Measurements from ENCODE around the gene SMURF1. TPM values are rescaled to one million over a fixed set of nuclear protein-coding genes. Genes with fewer than 3 reads are reported as not detected.

SMURF1 gene
- total RNA-seq, 4 donors from 2014 or later = 25.3 to 47.5 (median 36.5) TPM

DNA sequence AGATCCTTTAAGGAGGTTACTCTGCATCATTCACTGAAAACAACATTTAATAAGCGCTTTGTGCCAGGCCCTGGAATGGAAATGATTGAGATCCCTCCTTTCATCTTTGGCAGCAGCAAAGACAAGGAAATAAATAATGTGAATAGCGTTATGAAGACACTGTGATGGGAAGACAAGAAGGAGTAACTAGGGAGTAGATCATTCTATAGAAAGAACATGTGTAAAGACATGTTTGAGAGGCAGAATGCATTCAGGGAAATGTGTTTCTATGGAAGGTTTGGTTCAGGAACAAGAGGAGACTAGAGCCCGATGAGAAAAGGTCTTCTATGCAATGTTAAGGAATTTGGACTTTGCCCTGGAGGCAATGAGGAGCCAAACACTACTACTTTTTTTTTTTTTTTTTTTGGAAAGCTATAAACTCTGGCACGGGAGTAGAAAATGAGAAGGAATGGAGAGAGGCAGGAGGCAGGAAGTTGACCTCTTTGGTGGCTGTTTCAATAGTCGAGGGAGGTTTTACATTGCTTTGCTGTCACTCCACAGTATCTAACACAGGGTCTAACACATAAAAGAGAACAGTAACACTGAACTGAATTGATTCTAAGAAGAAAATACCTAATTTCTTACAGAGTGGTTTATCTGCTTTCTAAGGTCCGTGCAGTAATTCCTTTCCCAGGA lies 44.9 kb downstream of the SMURF1 start:
- no peak for DNase-seq
- Histone ChIP-seq H3K4me1 (peaks cover 17 to 44% (median 26%) of the 10 kb centered on the region in 4 donors), H3K27ac (peak overlapping the region; percentile 55 to 67 (median 64)), H3K27me3 (no peaks in the 10 kb centered on the region), H3K9me3 (peaks cover 0 to 4% of the 10 kb centered on the region in 2 donors), H3K36me3 (no peaks in the 10 kb centered on the region), H3K4me3 (no peak overlapping the region)
- 33 to 43% methylated on average over 6 of the region's 6 CpGs for WGBS, 2 donors (ENCODE audit: low coverage in 1 of 2)
- in situ Hi-C loops (cut with MboI; ENCODE audit: low pct_ligation_motif_present in 1 of 4, low pct_unique_long_range_greater_than_20kb in 1 of 4, low sequenced_read_pairs in 3 of 4) = no loop called here
- no peak for TF ChIP-seq POLR2AphosphoS5 (IDR thresholded peaks at IDR 0.05)
- no peak for TF ChIP-seq POLR2A (IDR thresholded peaks at IDR 0.05)
- TF ChIP-seq, protein P1, sequence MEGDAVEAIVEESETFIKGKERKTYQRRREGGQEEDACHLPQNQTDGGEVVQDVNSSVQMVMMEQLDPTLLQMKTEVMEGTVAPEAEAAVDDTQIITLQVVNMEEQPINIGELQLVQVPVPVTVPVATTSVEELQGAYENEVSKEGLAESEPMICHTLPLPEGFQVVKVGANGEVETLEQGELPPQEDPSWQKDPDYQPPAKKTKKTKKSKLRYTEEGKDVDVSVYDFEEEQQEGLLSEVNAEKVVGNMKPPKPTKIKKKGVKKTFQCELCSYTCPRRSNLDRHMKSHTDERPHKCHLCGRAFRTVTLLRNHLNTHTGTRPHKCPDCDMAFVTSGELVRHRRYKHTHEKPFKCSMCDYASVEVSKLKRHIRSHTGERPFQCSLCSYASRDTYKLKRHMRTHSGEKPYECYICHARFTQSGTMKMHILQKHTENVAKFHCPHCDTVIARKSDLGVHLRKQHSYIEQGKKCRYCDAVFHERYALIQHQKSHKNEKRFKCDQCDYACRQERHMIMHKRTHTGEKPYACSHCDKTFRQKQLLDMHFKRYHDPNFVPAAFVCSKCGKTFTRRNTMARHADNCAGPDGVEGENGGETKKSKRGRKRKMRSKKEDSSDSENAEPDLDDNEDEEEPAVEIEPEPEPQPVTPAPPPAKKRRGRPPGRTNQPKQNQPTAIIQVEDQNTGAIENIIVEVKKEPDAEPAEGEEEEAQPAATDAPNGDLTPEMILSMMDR (IDR thresholded peaks at IDR 0.05) = no peak
- no peak for TF ChIP-seq EP300 (IDR thresholded peaks at IDR 0.05; ENCODE audit: low read depth)
- intact Hi-C loops (cut with DNase I; ENCODE audit: low total_unique reads) = no loop called here

DNA sequence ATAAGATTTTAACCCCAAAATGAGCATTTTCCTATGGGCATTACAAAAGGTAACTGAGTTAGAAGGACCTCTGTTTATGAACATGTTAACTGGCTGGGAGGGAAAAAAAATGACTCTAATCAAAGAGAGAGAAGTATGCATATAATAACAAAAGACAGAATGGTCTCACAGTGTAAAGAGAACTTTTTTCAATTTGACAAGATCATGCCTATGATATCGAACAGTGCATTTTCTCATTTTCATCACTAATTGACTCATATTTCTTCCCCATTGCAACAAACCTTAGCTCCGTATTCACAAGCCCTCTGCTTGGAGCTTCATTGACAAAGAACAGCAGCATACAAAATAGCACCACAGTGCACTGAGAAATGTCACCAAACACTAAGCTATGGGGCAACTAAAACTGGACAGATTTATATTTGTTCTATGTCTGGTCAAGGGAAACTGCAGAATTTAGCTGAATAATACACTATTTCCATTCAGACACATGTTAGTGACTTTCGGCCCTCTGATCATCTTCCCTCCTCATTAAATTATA lies 45.6 kb downstream of the SMURF1 start:
- no peak for DNase-seq
- Histone ChIP-seq H3K36me3 (no peaks in the 10 kb centered on the region), H3K27me3 (no peaks in the 10 kb centered on the region), H3K4me3 (no peak overlapping the region), H3K27ac (peak overlapping the region; percentile 54 to 67 (median 64)), H3K4me1 (peaks cover 15 to 44% (median 26%) of the 10 kb centered on the region in 4 donors), H3K9me3 (peaks cover 0 to 4% of the 10 kb centered on the region in 2 donors)
- TF ChIP-seq EP300 (IDR thresholded peaks at IDR 0.05; ENCODE audit: low read depth) (no peak), POLR2A (IDR thresholded peaks at IDR 0.05) (no peak), POLR2AphosphoS5 (IDR thresholded peaks at IDR 0.05) (no peak)
- TF ChIP-seq, protein P1 (IDR thresholded peaks at IDR 0.05) = no peak
- 53 to 67% methylated on average over 3 of the region's 3 CpGs for WGBS, 2 donors (ENCODE audit: low coverage in 1 of 2)
- in situ Hi-C loops (cut with MboI; ENCODE audit: low pct_ligation_motif_present in 1 of 4, low pct_unique_long_range_greater_than_20kb in 1 of 4, low sequenced_read_pairs in 3 of 4) = no loop called here
- intact Hi-C loops (cut with DNase I; ENCODE audit: low total_unique reads) = no loop called here

DNA sequence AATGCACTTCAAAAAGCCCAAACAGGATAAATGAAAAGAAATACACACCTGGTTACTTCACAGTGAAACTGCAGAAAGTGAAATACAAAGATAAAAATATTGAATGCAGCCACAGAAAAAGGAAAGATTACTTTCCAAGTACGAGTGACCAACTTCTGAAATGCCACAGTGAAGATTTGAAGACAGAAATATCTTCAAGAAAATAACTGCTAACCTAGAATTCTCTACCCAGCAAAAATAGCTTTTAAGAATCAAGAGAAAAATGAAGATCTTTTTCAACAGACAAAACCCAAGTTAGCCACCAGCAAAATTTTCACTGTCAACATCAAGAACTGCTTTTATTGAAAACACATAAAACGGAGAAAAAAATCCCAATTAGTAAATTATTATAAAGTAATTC lies 46.2 kb downstream of the SMURF1 start:
- peaks cover 10 to 39% (median 25%) of the 10 kb centered on the region in 4 donors for H3K4me1 ChIP-seq
- TF ChIP-seq, protein P1 (IDR thresholded peaks at IDR 0.05) = no peak
- TF ChIP-seq POLR2AphosphoS5 (IDR thresholded peaks at IDR 0.05) (no peak), EP300 (IDR thresholded peaks at IDR 0.05; ENCODE audit: low read depth) (no peak), POLR2A (IDR thresholded peaks at IDR 0.05) (no peak)
- no peak for DNase-seq
- H3K27me3 ChIP-seq = no peaks in the 10 kb centered on the region
- H3K27ac ChIP-seq = peak overlapping the region in 2 of 4 donors; percentile 48 to 66
- no peak overlapping the region for H3K4me3 ChIP-seq
- intact Hi-C loops (cut with DNase I; ENCODE audit: low total_unique reads) = no loop called here
- H3K36me3 ChIP-seq = no peaks in the 10 kb centered on the region
- in situ Hi-C loops (cut with MboI; ENCODE audit: low pct_ligation_motif_present in 1 of 4, low pct_unique_long_range_greater_than_20kb in 1 of 4, low sequenced_read_pairs in 3 of 4) = no loop called here
- WGBS, 2 donors (ENCODE audit: low coverage in 1 of 2) = 76 to 90% methylated on average over 2 of the region's 2 CpGs
- H3K9me3 ChIP-seq = peaks cover 0 to 4% of the 10 kb centered on the region in 2 donors

DNA sequence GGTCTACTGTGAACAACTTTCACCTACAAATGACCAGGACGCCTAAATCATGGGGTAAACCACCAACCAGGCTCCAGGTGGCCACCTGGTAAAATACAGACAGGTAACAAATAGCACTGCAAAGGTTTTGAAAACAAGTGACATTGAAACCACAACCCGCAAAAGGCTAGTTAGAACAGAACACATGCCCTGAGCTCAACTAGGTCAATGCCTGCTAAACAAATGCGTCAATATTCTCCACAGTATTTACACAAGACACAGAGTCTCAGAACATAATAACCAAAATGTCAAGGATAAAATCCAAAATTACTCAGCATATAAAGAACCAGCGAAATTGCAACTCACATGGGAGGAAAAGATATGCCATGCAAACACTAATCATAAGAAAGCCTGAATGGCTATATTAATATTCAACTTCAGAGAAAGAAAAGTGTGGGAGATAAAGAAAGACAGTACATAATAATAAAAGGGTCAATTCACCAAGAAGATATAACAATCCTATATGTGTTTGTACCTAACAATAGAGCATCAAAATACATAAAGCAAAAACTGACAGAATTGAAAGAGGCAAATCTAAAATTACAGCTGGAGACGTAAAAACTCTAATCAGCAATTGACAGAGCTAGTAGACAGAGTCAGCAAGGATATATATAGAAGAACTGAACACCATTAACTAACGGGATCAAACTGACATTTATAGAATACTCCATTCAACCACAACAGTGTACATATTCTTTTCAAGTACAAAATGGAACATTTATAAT lies 47.6 kb downstream of the SMURF1 start:
- H3K36me3 ChIP-seq = no peaks in the 10 kb centered on the region
- no peak for DNase-seq
- peak in 2 of 3 donors; percentile 7 to 41 for TF ChIP-seq POLR2AphosphoS5 (IDR thresholded peaks at IDR 0.05)
- TF ChIP-seq POLR2A (IDR thresholded peaks at IDR 0.05) = no peak
- TF ChIP-seq, protein P1 (IDR thresholded peaks at IDR 0.05) = no peak
- in situ Hi-C loops (cut with MboI; ENCODE audit: low pct_ligation_motif_present in 1 of 4, low pct_unique_long_range_greater_than_20kb in 1 of 4, low sequenced_read_pairs in 3 of 4) (no loop called here), intact Hi-C loops (cut with DNase I; ENCODE audit: low total_unique reads) (no loop called here)
- H3K27ac ChIP-seq = peak overlapping the region; percentile 48 to 76 (median 70)
- H3K4me1 ChIP-seq = peaks cover 10 to 38% (median 25%) of the 10 kb centered on the region in 4 donors
- no peaks in the 10 kb centered on the region for H3K27me3 ChIP-seq
- H3K4me3 ChIP-seq = no peak overlapping the region
- H3K9me3 ChIP-seq = peaks cover 0 to 4% of the 10 kb centered on the region in 2 donors
- WGBS, 2 donors (ENCODE audit: low coverage in 1 of 2) = 60 to 68% methylated on average over 5 to 6 of the region's 6 CpGs
